Thyroid gland (tissue), 4 donors: Measurements from ENCODE around the gene HASPIN.

Source experiments
- CTCF ChIP-seq, 6 experiments: fragments of 200-600 bp in 3 of 6; fragments of 450-650 bp in 3 of 6; sonication (generic) in 3 of 6; IDR thresholded peaks; one replicate each; pipeline ENCODE4 v1.5.1; 2016 to 2019; ENCODE audit warnings: antibody characterized with exemption in 6 of 6, mild to moderate bottlenecking in 2 of 6, inconsistent platforms in 1 of 6, moderate library complexity in 1 of 6
- POLR2A ChIP-seq, 2 donors: fragments of 450-650 bp; IDR thresholded peaks; one replicate each; pipeline ENCODE4 v1.6.1; 2017; ENCODE audit warnings: antibody characterized with exemption in 2 of 2, mild to moderate bottlenecking in 2 of 2, moderate library complexity in 1 of 2

- TF ChIP-seq CTCF (IDR thresholded peaks at IDR 0.05): no peak
- no peak for TF ChIP-seq POLR2A (IDR thresholded peaks at IDR 0.05)
Measured at GRCh38 chr17:3697103-3697476, 26.6 kb upstream of the HASPIN start.
